ENCODE results near the gene ANXA2R.
A peak's percentile ranks its signal among the peaks of the same experiment; 100 is the strongest.

DNA sequence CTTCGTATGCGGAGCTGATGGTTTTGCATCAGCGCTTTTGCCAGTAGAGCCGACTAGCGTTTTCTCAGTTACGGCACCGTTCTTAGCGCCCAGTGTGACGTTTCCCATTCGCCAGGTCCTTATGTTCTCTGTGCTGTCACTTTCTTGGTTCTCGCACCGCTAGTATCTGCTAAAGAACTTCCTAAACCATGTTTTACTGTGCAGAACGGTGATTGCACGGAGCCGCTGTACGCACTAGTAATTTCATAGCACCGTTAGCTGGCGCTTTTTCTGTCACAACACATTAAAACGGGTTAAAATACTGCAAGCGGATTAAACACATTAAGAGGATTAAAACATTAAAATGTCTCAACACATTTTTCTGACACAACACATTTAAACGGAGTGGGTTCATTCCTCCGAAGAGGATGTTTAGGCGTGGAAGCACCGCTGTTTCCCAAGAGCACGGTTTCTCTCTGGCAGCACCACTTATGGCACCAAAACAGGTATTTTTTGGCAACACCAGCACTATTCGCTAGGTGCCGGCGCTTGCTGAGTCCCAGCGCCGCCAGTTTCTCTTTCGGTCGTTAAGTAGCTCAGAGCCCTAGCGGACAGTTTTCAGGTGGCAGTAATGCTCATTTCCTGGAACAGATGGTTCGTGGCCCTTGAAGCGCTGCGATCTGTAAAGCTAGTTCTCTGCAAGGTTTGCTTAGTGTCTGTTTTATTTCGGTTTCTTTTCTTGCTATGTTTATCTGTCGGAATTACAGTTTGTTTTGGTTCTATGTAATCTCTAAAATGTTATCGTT is 20.3 kb downstream of the ANXA2R start:
- TF ChIP-seq POLR2AphosphoS5 (IDR thresholded peaks at IDR 0.05) (peak; percentile 13 to 48), POLR2A (IDR thresholded peaks at IDR 0.05) (peak in 3 of 4 donors; percentile 1 to 34 (median 14)), EP300 (IDR thresholded peaks at IDR 0.05) (no peak)
- TF ChIP-seq, protein P1, sequence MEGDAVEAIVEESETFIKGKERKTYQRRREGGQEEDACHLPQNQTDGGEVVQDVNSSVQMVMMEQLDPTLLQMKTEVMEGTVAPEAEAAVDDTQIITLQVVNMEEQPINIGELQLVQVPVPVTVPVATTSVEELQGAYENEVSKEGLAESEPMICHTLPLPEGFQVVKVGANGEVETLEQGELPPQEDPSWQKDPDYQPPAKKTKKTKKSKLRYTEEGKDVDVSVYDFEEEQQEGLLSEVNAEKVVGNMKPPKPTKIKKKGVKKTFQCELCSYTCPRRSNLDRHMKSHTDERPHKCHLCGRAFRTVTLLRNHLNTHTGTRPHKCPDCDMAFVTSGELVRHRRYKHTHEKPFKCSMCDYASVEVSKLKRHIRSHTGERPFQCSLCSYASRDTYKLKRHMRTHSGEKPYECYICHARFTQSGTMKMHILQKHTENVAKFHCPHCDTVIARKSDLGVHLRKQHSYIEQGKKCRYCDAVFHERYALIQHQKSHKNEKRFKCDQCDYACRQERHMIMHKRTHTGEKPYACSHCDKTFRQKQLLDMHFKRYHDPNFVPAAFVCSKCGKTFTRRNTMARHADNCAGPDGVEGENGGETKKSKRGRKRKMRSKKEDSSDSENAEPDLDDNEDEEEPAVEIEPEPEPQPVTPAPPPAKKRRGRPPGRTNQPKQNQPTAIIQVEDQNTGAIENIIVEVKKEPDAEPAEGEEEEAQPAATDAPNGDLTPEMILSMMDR (IDR thresholded peaks at IDR 0.05) = peak; percentile 36 to 68 (median 56)
